Ovary (tissue), 1 donor: ENCODE data around the gene ZNF423.

Source experiments
- EP300 ChIP-seq: sonication (generic); formaldehyde crosslinking; IDR thresholded peaks from one replicate; pipeline ENCODE4 v1.6.1; 2017; ENCODE audit warnings: antibody characterized with exemption
- POLR2A ChIP-seq: fragments of 450-650 bp; IDR thresholded peaks from one replicate; pipeline ENCODE4 v1.6.1; 2017; ENCODE audit warnings: antibody characterized with exemption, mild to moderate bottlenecking, moderate library complexity

- no peak for TF ChIP-seq EP300
- no peak for TF ChIP-seq POLR2A
These were observed 331.5 kb downstream of the ZNF423 start for GRCh38 chr16:49524216-49524946.
